SU-DHL-6 (cell line): Measurements from ENCODE around the gene IL36A.

ENCODE experiments used
- EZH2phosphoT487 ChIP-seq: fragments of 200-600 bp; sonication (generic), shearing (Covaris generic); conservative IDR thresholded peaks from 2 replicates; pipeline ENCODE4 v1.6.1; 2018; ENCODE audit warnings: mild to moderate bottlenecking, antibody characterized with exemption, low read length, moderate library complexity, mixed read lengths
- TF ChIP-seq, protein P1 (sequence below): fragments of 200-600 bp; sonication (generic); IDR thresholded peaks from one replicate; pipeline ENCODE4 v1.5.1; 2017; ENCODE audit warnings: antibody characterized with exemption, mild to moderate bottlenecking, low read length, moderate library complexity; ENCODE audit not compliant: insufficient read depth, poor library complexity, severe bottlenecking

DNA sequence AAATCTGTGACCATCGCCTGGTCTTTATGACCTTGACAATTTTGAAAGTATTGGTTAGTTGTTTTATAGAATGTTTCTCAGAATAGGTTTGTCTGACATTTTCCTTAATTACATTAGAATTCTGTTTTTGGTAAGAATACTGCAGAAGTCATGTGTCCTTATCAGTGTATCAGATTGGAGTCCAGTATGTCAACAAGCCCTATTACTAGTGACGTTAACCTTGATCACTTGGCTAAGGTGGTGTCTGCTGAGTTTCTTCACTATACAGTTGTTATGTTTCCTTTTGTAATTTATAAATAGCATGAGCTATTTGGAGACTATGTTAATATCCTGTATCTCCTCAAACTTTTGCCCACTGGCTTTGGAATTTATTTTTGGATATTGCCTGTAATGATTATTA lies 38.2 kb upstream of the IL36A start:
- TF ChIP-seq, protein P1, sequence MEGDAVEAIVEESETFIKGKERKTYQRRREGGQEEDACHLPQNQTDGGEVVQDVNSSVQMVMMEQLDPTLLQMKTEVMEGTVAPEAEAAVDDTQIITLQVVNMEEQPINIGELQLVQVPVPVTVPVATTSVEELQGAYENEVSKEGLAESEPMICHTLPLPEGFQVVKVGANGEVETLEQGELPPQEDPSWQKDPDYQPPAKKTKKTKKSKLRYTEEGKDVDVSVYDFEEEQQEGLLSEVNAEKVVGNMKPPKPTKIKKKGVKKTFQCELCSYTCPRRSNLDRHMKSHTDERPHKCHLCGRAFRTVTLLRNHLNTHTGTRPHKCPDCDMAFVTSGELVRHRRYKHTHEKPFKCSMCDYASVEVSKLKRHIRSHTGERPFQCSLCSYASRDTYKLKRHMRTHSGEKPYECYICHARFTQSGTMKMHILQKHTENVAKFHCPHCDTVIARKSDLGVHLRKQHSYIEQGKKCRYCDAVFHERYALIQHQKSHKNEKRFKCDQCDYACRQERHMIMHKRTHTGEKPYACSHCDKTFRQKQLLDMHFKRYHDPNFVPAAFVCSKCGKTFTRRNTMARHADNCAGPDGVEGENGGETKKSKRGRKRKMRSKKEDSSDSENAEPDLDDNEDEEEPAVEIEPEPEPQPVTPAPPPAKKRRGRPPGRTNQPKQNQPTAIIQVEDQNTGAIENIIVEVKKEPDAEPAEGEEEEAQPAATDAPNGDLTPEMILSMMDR, result no peak
- no peak for TF ChIP-seq EZH2phosphoT487
